Stimulated activated CD4-positive, alpha-beta T cell treated with anti-CD3 and anti-CD28 coated beads, TNF-alpha, amount 100 ng/mL, for 24 hours (primary cell): ENCODE measurements around the gene ARSA.

Source experiments
- DNase-seq, 3 experiments: peaks; one replicate each; pipeline ENCODE4 v3.0.0-alpha.2; 2020; ENCODE audit warnings: low read depth in 3 of 3

ARSA gene

GRCh38 chr22:50579752-50580151 is 48.2 kb downstream of the ARSA start:
- DNase-seq, result no peak

DNA sequence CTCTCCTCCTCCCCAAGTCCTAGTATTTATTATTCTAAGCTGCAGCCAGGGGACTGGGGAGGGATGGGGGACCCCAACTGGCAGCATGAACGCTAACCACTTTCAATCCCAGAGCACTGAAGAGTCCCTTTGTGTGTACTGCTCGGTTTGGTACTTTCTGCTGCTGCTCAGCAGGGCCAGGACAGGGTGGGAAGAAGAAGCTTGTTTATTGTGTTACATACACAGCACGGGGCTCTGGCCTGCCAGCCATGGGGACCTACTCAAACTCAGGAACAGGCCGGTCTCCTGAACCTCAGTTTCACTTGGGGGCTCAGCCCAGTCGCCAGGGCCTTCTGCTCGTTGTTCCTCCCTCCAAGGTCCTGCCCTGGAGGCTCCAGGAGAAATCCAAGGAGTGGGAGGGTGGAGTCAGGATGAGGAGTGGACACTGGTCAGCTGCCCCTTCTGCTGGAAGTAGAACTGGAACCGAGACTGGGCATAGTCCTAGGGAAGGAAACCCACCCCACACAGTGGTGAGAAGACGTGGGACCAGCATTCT is 49.1 kb downstream of the ARSA start:
- no peak for DNase-seq

- no peak for DNase-seq
These were observed 49.8 kb downstream of the ARSA start, which contains the start of gene CPT1B for GRCh38 chr22:50577987-50578775. Gene CPT1B (minus strand): TSS chr22:50578427. CDS start chr22:50577915, 512 bp downstream.

- DNase-seq, result no peak
These were observed 50.3 kb downstream of the ARSA start for GRCh38 chr22:50577697-50577986.

DNA sequence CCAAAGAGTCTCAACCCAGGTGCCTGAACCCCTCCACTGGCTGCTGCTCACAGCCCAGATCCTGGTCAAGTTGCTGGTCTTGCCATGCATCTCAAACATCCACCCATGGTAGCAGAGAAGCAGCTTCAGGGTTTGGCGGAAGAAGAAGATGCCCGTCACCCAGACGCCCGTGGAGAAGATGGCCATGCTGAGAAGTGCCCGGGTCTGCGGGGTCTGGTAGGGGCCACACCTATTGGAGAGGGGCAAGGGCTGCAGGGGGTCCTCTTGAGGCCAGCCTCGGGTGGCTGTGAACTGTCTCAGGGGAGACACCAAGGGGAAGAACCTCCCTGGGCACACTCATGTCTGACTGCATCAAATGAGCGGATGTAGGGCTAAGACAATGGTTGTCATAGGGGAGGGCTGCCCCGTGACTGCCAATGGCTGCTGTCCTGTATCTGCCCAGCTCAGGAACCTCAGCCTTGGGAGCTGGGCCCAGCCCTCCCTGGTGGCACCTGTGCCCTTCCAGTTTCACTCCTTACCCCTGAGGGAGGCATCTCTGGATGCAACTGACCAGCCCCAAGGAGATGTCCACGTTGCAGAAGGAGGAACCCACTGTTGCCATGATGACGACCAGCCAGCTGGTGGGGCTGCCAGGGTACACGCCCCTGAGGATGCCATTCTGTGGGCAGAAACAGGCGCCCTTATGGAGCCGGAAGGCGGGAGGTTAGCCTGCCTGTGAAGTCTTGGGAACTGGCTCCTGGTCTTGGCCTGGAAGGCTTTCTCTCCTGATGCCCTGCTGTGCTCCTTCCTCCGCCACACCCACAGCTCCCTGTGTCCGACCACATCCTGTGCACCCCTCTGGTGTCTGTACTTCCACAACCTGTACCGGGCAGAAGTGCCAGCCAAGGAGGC is 50.9 kb downstream of the ARSA start:
- DNase-seq, result no peak

- DNase-seq, result no peak
These were observed 51.9 kb downstream of the ARSA start for GRCh38 chr22:50576070-50576469.

DNA sequence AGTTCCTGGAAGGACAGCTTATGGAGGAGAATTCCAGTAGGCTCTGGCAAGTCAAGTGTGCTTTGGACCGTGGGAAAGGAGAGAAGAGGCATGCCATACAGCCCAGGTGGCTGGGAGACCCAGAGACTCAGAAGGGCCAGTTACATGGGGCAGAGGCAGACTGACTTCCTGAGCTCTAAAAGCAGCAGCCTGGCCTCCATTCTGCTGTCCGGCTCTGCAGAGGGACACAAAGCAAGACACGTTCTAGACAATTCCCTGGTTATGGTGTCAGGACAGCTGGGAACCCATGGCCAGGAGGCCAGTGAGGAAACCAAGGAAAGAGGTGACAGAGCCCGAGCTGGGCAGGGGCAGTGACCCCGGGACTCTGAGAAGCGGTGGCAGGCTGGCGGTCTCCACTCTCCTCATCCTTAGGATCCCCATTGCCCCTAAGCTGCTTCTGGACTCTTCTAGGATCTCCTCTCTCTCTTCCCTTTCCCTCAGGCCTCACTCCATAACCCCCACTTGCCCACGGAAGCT is 52.5 kb downstream of the ARSA start:
- no peak for DNase-seq
